Cardiac muscle cell (in vitro differentiated cells and primary cell): Measurements from ENCODE around the gene GFOD2. TPM values are rescaled to one million over a fixed set of nuclear protein-coding genes. Genes with fewer than 3 reads are reported as not detected.
A peak's percentile ranks its signal among the peaks of the same experiment; 100 is the strongest.

Source experiments
- DNase-seq, 2 donors: peaks; one replicate each; pipeline versions ENCODE4 v3.0.0 to v3.0.0-alpha.2; 2010 to 2017; ENCODE audit warnings: low read depth in 1 of 2, low spot score in 1 of 2
- H3K27ac ChIP-seq: fragments of 200-600 bp; sonication (generic); 2 replicates; pipeline ENCODE4 v1.5.1; 2016
- H3K27me3 ChIP-seq: fragments of 200-600 bp; sonication (generic); 2 replicates; pipeline ENCODE4 v1.6.0; 2016; ENCODE audit warnings: control low read depth
- H3K36me3 ChIP-seq: fragments of 200-600 bp; sonication (generic); 2 replicates; pipeline ENCODE4 v1.5.1; 2016; ENCODE audit warnings: control low read depth
- H3K4me1 ChIP-seq: fragments of 200-600 bp; sonication (generic); 2 replicates; pipeline ENCODE4 v1.8.1; 2017; ENCODE audit warnings: low read depth, mild to moderate bottlenecking, mixed run types
- H3K4me3 ChIP-seq: fragments of 200-600 bp; sonication (generic); 2 replicates; pipeline ENCODE4 v1.5.1; 2016; ENCODE audit warnings: mild to moderate bottlenecking
- H3K9me3 ChIP-seq: fragments of 200-600 bp; sonication (generic); 2 replicates; pipeline ENCODE4 v1.5.1; 2017; ENCODE audit warnings: low read depth, mild to moderate bottlenecking, control low read depth
- polyA plus RNA-seq: library from polyadenylated mRNA; unstranded; fragments of >200 nt; fragmentation: Nextera tagmentation; extraction: Ambion mirVana; gene quantifications from 2 replicates; pipeline ENCODE4 v1.2.1, GENCODE V29; 2016
- total RNA-seq: library from RNA; depleted of rRNA; stranded (reverse); fragments of >200 nt; gene quantifications from 2 replicates; pipeline ENCODE4 v1.2.3, GENCODE V29; 2016
- TF ChIP-seq, protein P1 (sequence below): IDR thresholded peaks from 2 replicates; pipeline ENCODE4 v1.5.1; 2012; ENCODE audit warnings: low read depth, mild to moderate bottlenecking, low read length

GFOD2 gene
- total and polyA plus RNA-seq, 2 experiments from 2014 or later = 5.6 to 5.9 TPM

DNA sequence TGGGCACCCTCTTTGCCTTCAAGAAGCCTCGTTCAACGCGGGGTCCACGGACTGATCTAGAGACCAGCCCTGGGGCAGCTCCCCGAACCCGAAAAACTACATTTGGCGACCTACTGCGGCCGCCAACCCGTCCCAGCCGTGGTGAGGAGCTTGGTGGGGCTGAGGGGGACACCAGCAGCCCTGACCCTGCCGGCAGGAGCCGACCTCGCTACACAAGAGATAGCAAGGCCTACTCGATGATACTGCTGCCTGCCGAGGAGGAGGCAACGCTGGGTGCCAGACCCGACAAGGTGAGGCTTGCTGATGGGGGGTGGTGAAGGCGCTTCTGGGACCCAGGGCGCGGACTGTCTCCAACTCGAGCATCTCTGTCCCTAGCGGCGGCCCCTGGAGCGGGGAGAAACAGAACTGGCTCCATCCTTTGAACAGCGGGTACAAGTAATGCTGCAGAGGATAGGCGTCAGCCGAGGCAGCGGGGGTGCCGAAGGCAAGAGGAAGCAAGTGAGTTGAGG, 64.7 kb downstream of the GFOD2 start:
- Histone ChIP-seq H3K9me3 (no peaks in the 10 kb centered on the region), H3K4me3 (no peak overlapping the region), H3K36me3 (no peaks in the 10 kb centered on the region), H3K27ac (no peak overlapping the region), H3K27me3 (peaks cover 59% of the 10 kb centered on the region), H3K4me1 (peaks cover 13% of the 10 kb centered on the region)
- TF ChIP-seq, protein P1, sequence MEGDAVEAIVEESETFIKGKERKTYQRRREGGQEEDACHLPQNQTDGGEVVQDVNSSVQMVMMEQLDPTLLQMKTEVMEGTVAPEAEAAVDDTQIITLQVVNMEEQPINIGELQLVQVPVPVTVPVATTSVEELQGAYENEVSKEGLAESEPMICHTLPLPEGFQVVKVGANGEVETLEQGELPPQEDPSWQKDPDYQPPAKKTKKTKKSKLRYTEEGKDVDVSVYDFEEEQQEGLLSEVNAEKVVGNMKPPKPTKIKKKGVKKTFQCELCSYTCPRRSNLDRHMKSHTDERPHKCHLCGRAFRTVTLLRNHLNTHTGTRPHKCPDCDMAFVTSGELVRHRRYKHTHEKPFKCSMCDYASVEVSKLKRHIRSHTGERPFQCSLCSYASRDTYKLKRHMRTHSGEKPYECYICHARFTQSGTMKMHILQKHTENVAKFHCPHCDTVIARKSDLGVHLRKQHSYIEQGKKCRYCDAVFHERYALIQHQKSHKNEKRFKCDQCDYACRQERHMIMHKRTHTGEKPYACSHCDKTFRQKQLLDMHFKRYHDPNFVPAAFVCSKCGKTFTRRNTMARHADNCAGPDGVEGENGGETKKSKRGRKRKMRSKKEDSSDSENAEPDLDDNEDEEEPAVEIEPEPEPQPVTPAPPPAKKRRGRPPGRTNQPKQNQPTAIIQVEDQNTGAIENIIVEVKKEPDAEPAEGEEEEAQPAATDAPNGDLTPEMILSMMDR = no peak
- no peak for DNase-seq

DNA sequence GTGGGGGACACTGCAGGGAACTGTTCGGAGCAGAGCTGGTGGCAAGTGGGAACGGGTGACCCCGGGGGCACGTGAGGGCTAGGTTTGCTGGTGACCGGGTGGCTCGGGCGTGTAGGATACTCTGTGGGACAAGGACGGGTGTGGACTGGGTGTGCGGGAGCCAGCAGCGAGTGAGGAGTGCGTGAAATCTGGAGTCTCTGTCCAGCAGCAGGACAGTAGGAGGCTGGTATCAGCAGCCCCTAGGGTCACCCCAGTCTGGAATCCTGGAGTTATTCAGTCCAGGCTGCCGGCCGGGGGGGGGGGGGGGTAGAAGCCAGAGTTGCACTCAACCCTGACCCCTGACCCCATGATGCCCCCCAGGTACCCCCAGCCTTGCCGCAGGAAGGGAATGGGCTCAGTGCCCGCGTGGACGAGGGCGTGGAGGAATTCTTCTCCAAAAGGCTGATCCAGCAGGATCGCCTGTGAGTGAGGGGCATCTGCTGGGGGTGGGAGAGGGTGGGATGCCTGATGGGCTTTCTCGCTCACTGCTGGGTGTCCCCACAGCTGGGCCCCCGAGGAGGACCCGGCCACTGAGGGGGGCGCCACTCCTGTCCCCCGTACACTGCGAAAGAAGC, 65.2 kb downstream of the GFOD2 start:
- Histone ChIP-seq H3K27me3 (peaks cover 62% of the 10 kb centered on the region), H3K36me3 (no peaks in the 10 kb centered on the region), H3K27ac (no peak overlapping the region), H3K4me1 (peaks cover 10% of the 10 kb centered on the region), H3K9me3 (no peaks in the 10 kb centered on the region), H3K4me3 (peak overlapping the region; percentile 29)
- peak in 1 of 2 donors; percentile 48 for DNase-seq
- TF ChIP-seq, protein P1 = no peak

DNA sequence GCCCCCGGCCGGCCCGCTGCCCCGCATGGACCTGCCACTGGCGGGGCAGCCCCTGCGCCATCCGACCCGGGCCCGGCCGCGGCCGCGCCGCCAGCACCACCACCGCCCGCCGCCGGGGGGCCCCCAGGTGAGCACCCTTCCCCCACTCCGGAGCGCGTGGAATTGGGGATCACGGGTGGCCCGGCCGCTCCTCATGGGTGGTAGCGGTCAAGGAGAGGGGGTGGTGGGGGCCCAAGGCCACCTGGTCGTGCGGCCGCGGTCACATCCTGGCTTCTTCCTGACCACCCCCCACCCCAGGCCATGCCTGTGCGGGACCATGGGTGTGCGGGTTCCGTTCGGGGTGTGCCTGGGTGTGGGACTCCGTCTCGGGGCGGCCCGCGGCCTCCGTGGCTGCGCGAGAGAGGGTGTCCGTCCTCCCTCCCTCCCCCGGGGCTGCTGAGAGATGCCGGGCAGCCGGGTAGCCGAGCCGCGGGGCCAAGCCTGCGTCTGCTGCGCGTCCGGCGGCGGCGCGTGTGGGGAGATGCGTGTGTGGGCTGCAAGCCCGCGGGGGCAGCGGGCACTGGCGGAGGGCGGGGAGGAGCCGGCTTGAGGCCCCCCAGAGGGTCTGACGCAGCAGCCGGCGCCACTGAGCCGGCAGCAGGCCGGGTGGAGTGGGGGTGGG, 65.9 kb downstream of the GFOD2 start:
- peak in 1 of 2 donors; percentile 21 for DNase-seq

DNA sequence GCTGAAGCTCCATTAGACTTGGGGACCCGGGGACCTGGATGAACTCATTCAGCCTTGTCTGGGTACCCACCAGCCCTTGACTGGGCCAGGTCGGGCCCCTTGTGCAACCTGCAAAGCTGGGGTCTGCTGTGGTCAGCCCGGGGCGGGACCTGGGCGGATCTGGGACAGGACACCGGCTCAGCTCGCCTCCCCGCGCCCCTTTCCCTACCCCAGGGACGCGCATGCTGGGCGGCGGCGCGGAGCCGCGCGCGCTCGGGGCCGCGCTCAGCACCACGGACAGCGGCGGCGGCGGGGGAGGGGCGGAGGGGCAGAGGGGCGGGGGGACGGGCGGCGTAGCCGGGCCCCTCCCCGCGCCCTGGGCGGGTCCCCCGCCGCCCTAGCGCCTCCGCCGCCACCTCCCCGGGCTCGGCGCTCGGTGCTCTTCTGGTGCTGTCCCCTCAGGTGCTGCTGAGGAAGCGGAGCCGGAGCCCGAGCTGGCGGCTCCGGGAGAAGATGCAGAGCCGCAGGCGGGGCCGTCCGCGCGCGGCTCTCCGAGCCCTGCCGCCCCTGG, 66.5 kb downstream of the GFOD2 start:
- Histone ChIP-seq H3K4me1 (peaks cover 10% of the 10 kb centered on the region), H3K27me3 (peaks cover 74% of the 10 kb centered on the region), H3K4me3 (peak overlapping the region; percentile 29), H3K27ac (no peak overlapping the region), H3K9me3 (no peaks in the 10 kb centered on the region), H3K36me3 (no peaks in the 10 kb centered on the region)
- DNase-seq = peak; percentile 8 to 62
- TF ChIP-seq, protein P1 = no peak

More for the DNA sequence above, 65.9 kb downstream of the GFOD2 start:
- Histone ChIP-seq H3K9me3 (no peaks in the 10 kb centered on the region), H3K36me3 (no peaks in the 10 kb centered on the region), H3K4me3 (peak overlapping the region; percentile 29), H3K4me1 (peaks cover 10% of the 10 kb centered on the region), H3K27me3 (peaks cover 68% of the 10 kb centered on the region), H3K27ac (no peak overlapping the region)
- TF ChIP-seq, protein P1 = peak; percentile 18

DNA sequence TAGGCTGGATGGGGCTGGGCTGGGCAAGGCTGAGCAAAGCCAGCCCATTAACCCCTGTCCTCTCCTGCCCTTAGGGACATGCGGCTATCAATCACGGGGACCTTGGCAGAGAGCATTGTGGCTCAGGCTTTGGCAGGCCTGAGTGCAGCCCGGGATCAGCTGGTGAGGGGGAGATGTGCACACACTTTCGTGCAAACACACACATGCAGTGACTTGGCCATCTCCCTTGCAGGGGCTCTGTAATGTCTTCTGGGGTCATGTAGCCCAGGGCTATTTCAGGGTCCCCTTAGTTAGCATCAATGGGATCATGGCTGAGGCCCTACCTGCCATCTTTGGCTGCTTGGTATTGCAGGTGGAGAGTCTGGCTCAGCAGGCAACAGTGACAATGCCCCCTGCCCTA, 67.3 kb downstream of the GFOD2 start:
- TF ChIP-seq, protein P1 = no peak
- Histone ChIP-seq H3K9me3 (no peaks in the 10 kb centered on the region), H3K4me1 (peaks cover 10% of the 10 kb centered on the region), H3K4me3 (no peak overlapping the region), H3K36me3 (no peaks in the 10 kb centered on the region), H3K27me3 (peaks cover 82% of the 10 kb centered on the region), H3K27ac (no peak overlapping the region)
- no peak for DNase-seq
